Effector memory CD4-positive, alpha-beta T cell (primary cell): ENCODE measurements around the gene PDE9A.

Experiments
- DNase-seq, 3 donors: peaks; one replicate each; pipeline ENCODE4 v3.0.0-alpha.2; 2020
- H3K27ac ChIP-seq: 2 replicates; pipeline ENCODE4 v1.7.0; 2013; ENCODE audit warnings: mild to moderate bottlenecking, low read length, moderate library complexity; ENCODE audit not compliant: insufficient read depth, poor library complexity, severe bottlenecking
- H3K27me3 ChIP-seq: replicated peaks from 2 replicates; pipeline ENCODE4 v1.7.0; 2013; ENCODE audit warnings: mild to moderate bottlenecking, low read length; ENCODE audit not compliant: insufficient read depth, control insufficient read depth, poor library complexity, severe bottlenecking
- H3K36me3 ChIP-seq: 2 replicates; pipeline ENCODE4 v1.7.0; 2013; ENCODE audit warnings: mild to moderate bottlenecking, low read length, moderate library complexity; ENCODE audit not compliant: control insufficient read depth, insufficient read depth
- H3K4me1 ChIP-seq: 2 replicates; pipeline ENCODE4 v1.7.0; 2013; ENCODE audit warnings: low read length, mild to moderate bottlenecking; ENCODE audit not compliant: control insufficient read depth, insufficient read depth, poor library complexity, severe bottlenecking
- H3K4me3 ChIP-seq: 2 replicates; pipeline ENCODE4 v1.7.0; 2013; ENCODE audit warnings: low read length, low read depth, mild to moderate bottlenecking; ENCODE audit not compliant: insufficient read depth, poor library complexity, severe bottlenecking
- H3K9me3 ChIP-seq: 2 replicates; pipeline ENCODE4 v1.7.0; 2013; ENCODE audit warnings: mild to moderate bottlenecking, low read length, moderate library complexity; ENCODE audit not compliant: control insufficient read depth

Gene PDE9A

GRCh38 chr21:42672699-42673458 lies 19.5 kb downstream of the PDE9A start:
- H3K27me3 ChIP-seq, result no peaks in the 10 kb centered on the region
- peaks cover 2% of the 10 kb centered on the region for H3K4me1 ChIP-seq
- no peak overlapping the region for H3K27ac ChIP-seq
- no peaks in the 10 kb centered on the region for H3K9me3 ChIP-seq
- H3K4me3 ChIP-seq, result no peak overlapping the region
- H3K36me3 ChIP-seq, result no peaks in the 10 kb centered on the region
- no peak for DNase-seq

- Histone ChIP-seq H3K9me3 (no peaks in the 10 kb centered on the region), H3K4me3 (no peak overlapping the region), H3K36me3 (no peaks in the 10 kb centered on the region), H3K4me1 (peaks cover 6% of the 10 kb centered on the region), H3K27ac (no peak overlapping the region), H3K27me3 (no peaks in the 10 kb centered on the region)
- DNase-seq, result no peak
Observed at GRCh38 chr21:42673633-42674328, 20.4 kb downstream of the PDE9A start.

- Histone ChIP-seq H3K4me3 (no peak overlapping the region), H3K9me3 (no peaks in the 10 kb centered on the region), H3K4me1 (peaks cover 6% of the 10 kb centered on the region)
Observed at GRCh38 chr21:42674351-42674940, 21.0 kb downstream of the PDE9A start.

GRCh38 chr21:42675403-42675802 lies 22.0 kb downstream of the PDE9A start:
- H3K27ac ChIP-seq, result no peak overlapping the region
- H3K4me1 ChIP-seq, result peaks cover 6% of the 10 kb centered on the region
- no peak for DNase-seq
- H3K9me3 ChIP-seq, result no peaks in the 10 kb centered on the region
- no peaks in the 10 kb centered on the region for H3K27me3 ChIP-seq
- H3K36me3 ChIP-seq, result no peaks in the 10 kb centered on the region
- H3K4me3 ChIP-seq, result no peak overlapping the region

More at GRCh38 chr21:42674351-42674940, 21.0 kb downstream of the PDE9A start:
- Histone ChIP-seq H3K36me3 (no peaks in the 10 kb centered on the region), H3K27ac (no peak overlapping the region), H3K27me3 (no peaks in the 10 kb centered on the region)
- no peak for DNase-seq

- H3K27ac ChIP-seq, result no peak overlapping the region
- no peaks in the 10 kb centered on the region for H3K36me3 ChIP-seq
- no peak for DNase-seq
- no peak overlapping the region for H3K4me3 ChIP-seq
- peaks cover 7% of the 10 kb centered on the region for H3K4me1 ChIP-seq
- no peaks in the 10 kb centered on the region for H3K27me3 ChIP-seq
- H3K9me3 ChIP-seq, result no peaks in the 10 kb centered on the region
Observed at GRCh38 chr21:42676808-42677207, 23.4 kb downstream of the PDE9A start.

GRCh38 chr21:42677339-42678321 lies 24.2 kb downstream of the PDE9A start:
- H3K4me1 ChIP-seq, result peaks cover 15% of the 10 kb centered on the region
- H3K27ac ChIP-seq, result no peak overlapping the region
- H3K27me3 ChIP-seq, result no peaks in the 10 kb centered on the region
- no peak for DNase-seq
- H3K4me3 ChIP-seq, result no peak overlapping the region
- no peaks in the 10 kb centered on the region for H3K9me3 ChIP-seq
- H3K36me3 ChIP-seq, result no peaks in the 10 kb centered on the region

GRCh38 chr21:42678618-42679295 lies 25.3 kb downstream of the PDE9A start:
- Histone ChIP-seq H3K36me3 (no peaks in the 10 kb centered on the region), H3K9me3 (no peaks in the 10 kb centered on the region), H3K4me1 (peaks cover 22% of the 10 kb centered on the region), H3K27me3 (no peaks in the 10 kb centered on the region), H3K27ac (no peak overlapping the region), H3K4me3 (no peak overlapping the region)
- no peak for DNase-seq

GRCh38 chr21:42679319-42680057 lies 26.1 kb downstream of the PDE9A start:
- Histone ChIP-seq H3K4me1 (peaks cover 30% of the 10 kb centered on the region), H3K27me3 (no peaks in the 10 kb centered on the region), H3K4me3 (no peak overlapping the region), H3K36me3 (no peaks in the 10 kb centered on the region), H3K9me3 (no peaks in the 10 kb centered on the region), H3K27ac (no peak overlapping the region)
- no peak for DNase-seq

- Histone ChIP-seq H3K27ac (no peak overlapping the region), H3K36me3 (no peaks in the 10 kb centered on the region), H3K4me1 (peaks cover 35% of the 10 kb centered on the region), H3K4me3 (no peak overlapping the region), H3K9me3 (no peaks in the 10 kb centered on the region), H3K27me3 (no peaks in the 10 kb centered on the region)
- no peak for DNase-seq
Observed at GRCh38 chr21:42680058-42680330, 26.6 kb downstream of the PDE9A start.
